Caco-2 (cell line): ENCODE data around the gene SEMA4D. TPM values are rescaled to one million over a fixed set of nuclear protein-coding genes. Genes with fewer than 3 reads are reported as not detected.

Source experiments
- BruUV-seq: library from RNA; stranded (reverse); fragments of 400-500 nt; replicated peaks from 2 replicates; lab custom pipeline; 2021; lab: Mats Ljungman, UMichigan
- CTCF ChIA-PET: fragments of 300-600 bp; sonication (Branson Sonifier 250); formaldehyde crosslinking; loops from one replicate; lab custom pipeline; 2022; ENCODE audit warnings: antibody characterized with exemption; lab: Charles Lee
- POLR2A ChIA-PET: fragments of 300-600 bp; sonication (Branson Sonifier 250); formaldehyde crosslinking; loops from one replicate; lab custom pipeline; 2022; ENCODE audit warnings: antibody characterized with exemption; lab: Charles Lee
- DNase-seq, 2 experiments: peaks; one replicate each; pipeline versions ENCODE4 v3.0.0 to v3.0.0-alpha.2; 2020 to 2022
- H3K27me3 ChIP-seq: replicated peaks from 2 replicates; pipeline ENCODE4 v1.6.0; 2011; ENCODE audit warnings: low read length; ENCODE audit not compliant: control insufficient read depth, insufficient read depth
- H3K36me3 ChIP-seq: 2 replicates; pipeline ENCODE4 v1.5.1; 2011; ENCODE audit warnings: low read length; ENCODE audit not compliant: control insufficient read depth, insufficient read depth
- H3K4me1 ChIP-seq: fragments of 250-450 bp; sonication (Bioruptor Pico); 2 replicates; pipeline ENCODE4 v1.5.1; 2020; ENCODE audit warnings: mild to moderate bottlenecking
- H3K4me3 ChIP-seq: 2 replicates; pipeline ENCODE4 v1.5.1; 2011; ENCODE audit warnings: low read depth, mild to moderate bottlenecking, control low read depth, low read length
- H3K9me3 ChIP-seq: fragments of 250-450 bp; sonication (Bioruptor Pico); 2 replicates; pipeline ENCODE4 v1.5.1; 2020; ENCODE audit warnings: mild to moderate bottlenecking, moderate library complexity
- H3K27ac Mint-ChIP-seq: one replicate; pipeline ENCODE4 v1.8.0; 2022; ENCODE audit warnings: mixed read lengths; ENCODE audit not compliant: unreplicated experiment
- H3K27me3 Mint-ChIP-seq: one replicate; pipeline ENCODE4 v1.8.0; 2022; ENCODE audit warnings: mixed read lengths; ENCODE audit not compliant: insufficient read depth, unreplicated experiment
- H3K36me3 Mint-ChIP-seq: one replicate; pipeline ENCODE4 v1.8.0; 2022; ENCODE audit warnings: mild to moderate bottlenecking, mixed read lengths; ENCODE audit not compliant: insufficient read depth, unreplicated experiment
- H3K4me1 Mint-ChIP-seq: one replicate; pipeline ENCODE4 v1.8.0; 2022; ENCODE audit warnings: low read depth, mixed read lengths; ENCODE audit not compliant: unreplicated experiment
- H3K4me3 Mint-ChIP-seq: one replicate; pipeline ENCODE4 v1.8.0; 2022; ENCODE audit warnings: mild to moderate bottlenecking, moderate library complexity, mixed read lengths; ENCODE audit not compliant: unreplicated experiment
- H3K9me3 Mint-ChIP-seq: one replicate; pipeline ENCODE4 v1.8.0; 2022; ENCODE audit warnings: mixed read lengths; ENCODE audit not compliant: unreplicated experiment
- CTCF ChIP-seq, 2 experiments: fragments of 200-600 bp in 1 of 2; IDR thresholded peaks; 1 replicate in 1 of 2; 2 replicates in 1 of 2; pipeline versions ENCODE4 v1.5.1 to v1.8.0; 2011 to 2022; ENCODE audit warnings: antibody characterized with exemption in 1 of 2, control low read depth in 1 of 2, inconsistent platforms in 1 of 2, low read depth in 1 of 2, low read length in 1 of 2, mild to moderate bottlenecking in 1 of 2, moderate library complexity in 1 of 2; ENCODE audit not compliant: insufficient read depth in 1 of 2, severe bottlenecking in 1 of 2, unreplicated experiment in 1 of 2
- intact Hi-C: fragments of 100-400 bp; cut with micrococcal nuclease; formaldehyde crosslinking; loops from one replicate; pipeline ENCODE4 v1.10.0; 2022; ENCODE audit not compliant: unreplicated experiment
- total RNA-seq: library from RNA; stranded (reverse); gene quantifications from 2 replicates; pipeline ENCODE4 v1.2.3, GENCODE V29; 2022

The SEMA4D gene
- total RNA-seq, 1 experiment from 2014 or later, result 17.1 TPM

- TF ChIP-seq CTCF (IDR thresholded peaks at IDR 0.05; ENCODE audit: insufficient read depth in 1 of 2, low read depth in 1 of 2, low read length in 1 of 2, severe bottlenecking in 1 of 2, unreplicated experiment in 1 of 2), result no peak
- no TSS peak for BruUV-seq
- Histone ChIP-seq H3K4me3 (no peak overlapping the region), H3K36me3 (no peaks in the 10 kb centered on the region), H3K9me3 (no peaks in the 10 kb centered on the region), H3K4me1 (no peaks in the 10 kb centered on the region), H3K27me3 (no peaks in the 10 kb centered on the region)
- Mint-ChIP-seq H3K9me3 (no peaks in the 10 kb centered on the region), H3K27me3 (no peaks in the 10 kb centered on the region), H3K36me3 (no peaks in the 10 kb centered on the region), H3K4me1 (no peaks in the 10 kb centered on the region), H3K27ac (no peak overlapping the region), H3K4me3 (no peak overlapping the region)
- CTCF ChIA-PET, result no interaction called here
- no peak for DNase-seq
- POLR2A ChIA-PET, result no interaction called here
- intact Hi-C loops, result no loop called here
Measured at GRCh38 chr9:89452561-89452960, 45.4 kb downstream of the SEMA4D start.

- intact Hi-C loops, result no loop called here
- Histone ChIP-seq H3K4me3 (no peak overlapping the region), H3K4me1 (no peaks in the 10 kb centered on the region), H3K9me3 (no peaks in the 10 kb centered on the region), H3K36me3 (no peaks in the 10 kb centered on the region), H3K27me3 (no peaks in the 10 kb centered on the region)
- Mint-ChIP-seq H3K4me3 (no peak overlapping the region), H3K4me1 (no peaks in the 10 kb centered on the region), H3K27ac (no peak overlapping the region), H3K36me3 (no peaks in the 10 kb centered on the region), H3K27me3 (no peaks in the 10 kb centered on the region), H3K9me3 (no peaks in the 10 kb centered on the region)
- ChIA-PET CTCF (no interaction called here), POLR2A (interaction anchor here (0.7 kb wide), 1 partner anchor 83 kb away, joined by 9 read pairs; no protein-coding TSS in a partner anchor)
- TF ChIP-seq CTCF (IDR thresholded peaks at IDR 0.05; ENCODE audit: insufficient read depth in 1 of 2, low read depth in 1 of 2, low read length in 1 of 2, severe bottlenecking in 1 of 2, unreplicated experiment in 1 of 2), result no peak
- no TSS peak for BruUV-seq
- DNase-seq, result no peak
Measured at GRCh38 chr9:89450213-89450612, 47.7 kb downstream of the SEMA4D start.

GRCh38 chr9:89449261-89449671 is 48.6 kb downstream of the SEMA4D start:
- Mint-ChIP-seq H3K27me3 (no peaks in the 10 kb centered on the region), H3K27ac (no peak overlapping the region), H3K4me3 (no peak overlapping the region), H3K4me1 (no peaks in the 10 kb centered on the region), H3K9me3 (no peaks in the 10 kb centered on the region), H3K36me3 (no peaks in the 10 kb centered on the region)
- DNase-seq, result no peak
- no peaks in the 10 kb centered on the region for H3K27me3 ChIP-seq
- CTCF ChIA-PET, result no interaction called here
- no peak for TF ChIP-seq CTCF (IDR thresholded peaks at IDR 0.05; ENCODE audit: insufficient read depth in 1 of 2, low read depth in 1 of 2, low read length in 1 of 2, severe bottlenecking in 1 of 2, unreplicated experiment in 1 of 2)
- no peaks in the 10 kb centered on the region for H3K4me1 ChIP-seq
- intact Hi-C loops, result no loop called here
- BruUV-seq, result no TSS peak
- H3K36me3 ChIP-seq, result no peaks in the 10 kb centered on the region
- POLR2A ChIA-PET, result no interaction called here
- no peak overlapping the region for H3K4me3 ChIP-seq
- no peaks in the 10 kb centered on the region for H3K9me3 ChIP-seq
